ENCODE results near the gene PDSS2.
"Not testable (repeated sequence)": the region's sequence is repeated elsewhere in the genome, so short reads cannot be mapped to it uniquely, and the experiment has no call there.

PDSS2 gene

GRCh38 chr6:107185391-107185970, 273.9 kb downstream of the PDSS2 start:
- DNase-seq (ENCODE audit: low read depth in 4 of 4, low spot score in 1 of 4): no peak

DNA sequence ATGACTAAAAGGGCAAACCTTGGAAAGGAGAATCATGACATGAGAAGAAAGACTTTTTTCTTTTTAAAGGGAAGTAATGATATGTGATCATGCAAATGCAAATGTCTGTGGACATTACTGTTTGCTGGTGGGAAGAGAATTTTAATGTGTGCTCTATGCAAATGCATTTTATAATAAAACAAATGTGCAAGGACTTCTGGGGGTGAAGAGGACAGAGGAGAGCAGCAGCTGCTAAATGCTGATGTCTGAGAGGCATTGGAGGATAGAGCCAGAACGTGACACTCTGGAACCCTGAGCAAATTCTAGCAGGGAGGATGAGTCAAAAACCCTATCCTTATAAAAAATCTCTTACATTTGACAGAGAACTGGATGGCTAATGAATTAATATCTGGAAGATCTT, 274.9 kb downstream of the PDSS2 start:
- no peak for DNase-seq (ENCODE audit: low read depth in 4 of 4, low spot score in 1 of 4)

- DNase-seq (ENCODE audit: low read depth in 4 of 4, low spot score in 1 of 4): no peak
Measured at GRCh38 chr6:107180099-107180498, 279.3 kb downstream of the PDSS2 start.

DNA sequence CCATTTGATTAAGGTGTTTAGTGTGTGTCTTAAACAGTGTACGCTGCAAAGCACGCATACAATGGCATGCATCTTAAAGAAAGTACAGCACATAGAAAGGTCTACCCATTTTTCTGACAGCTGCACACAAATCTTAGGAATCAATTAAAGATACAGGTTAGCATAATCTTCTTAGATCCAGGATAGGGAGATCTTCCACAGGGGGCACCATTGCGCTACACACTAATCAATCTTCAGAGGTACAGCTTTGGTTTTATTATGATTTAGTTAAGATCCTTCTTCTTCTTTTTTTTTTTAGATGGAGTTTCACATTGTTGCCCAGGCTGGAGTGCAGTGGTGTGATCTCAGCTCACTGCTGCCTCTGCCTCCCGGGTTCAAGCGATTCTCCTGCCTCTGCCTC, 280.4 kb downstream of the PDSS2 start:
- no peak for DNase-seq (ENCODE audit: low read depth in 4 of 4, low spot score in 1 of 4)

- no peak for DNase-seq (ENCODE audit: low read depth in 4 of 4, low spot score in 1 of 4)
Measured at GRCh38 chr6:107173779-107174178, 285.6 kb downstream of the PDSS2 start.

GRCh38 chr6:107171513-107171912, 287.9 kb downstream of the PDSS2 start:
- no peak for DNase-seq (ENCODE audit: low read depth in 4 of 4, low spot score in 1 of 4)

GRCh38 chr6:107164299-107164698, 295.1 kb downstream of the PDSS2 start:
- not testable (repeated sequence) for DNase-seq (ENCODE audit: low read depth in 4 of 4, low spot score in 1 of 4)

GRCh38 chr6:107161521-107161920, 297.8 kb downstream of the PDSS2 start:
- no peak for DNase-seq (ENCODE audit: low read depth in 4 of 4, low spot score in 1 of 4)

DNA sequence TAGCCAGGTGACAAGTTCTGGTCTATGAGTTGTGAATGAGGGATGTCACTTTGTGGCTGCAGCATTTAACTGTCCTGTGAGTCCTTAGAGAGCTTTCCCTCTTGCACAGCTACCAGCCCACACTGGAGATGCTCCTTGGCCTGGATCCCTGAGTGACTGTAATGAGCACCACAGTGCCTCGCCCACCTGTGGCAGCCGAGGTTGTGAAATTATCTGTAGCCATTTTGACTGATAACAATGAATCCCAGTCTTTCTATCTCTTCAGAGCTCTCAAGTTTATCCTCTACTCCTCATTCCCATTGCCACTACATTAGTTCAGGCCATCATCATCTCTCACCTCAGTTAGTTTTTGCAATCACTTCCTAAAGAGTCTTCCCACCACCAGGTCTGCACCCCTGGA, 302.7 kb downstream of the PDSS2 start:
- no peak for DNase-seq (ENCODE audit: low read depth in 4 of 4, low spot score in 1 of 4)

DNA sequence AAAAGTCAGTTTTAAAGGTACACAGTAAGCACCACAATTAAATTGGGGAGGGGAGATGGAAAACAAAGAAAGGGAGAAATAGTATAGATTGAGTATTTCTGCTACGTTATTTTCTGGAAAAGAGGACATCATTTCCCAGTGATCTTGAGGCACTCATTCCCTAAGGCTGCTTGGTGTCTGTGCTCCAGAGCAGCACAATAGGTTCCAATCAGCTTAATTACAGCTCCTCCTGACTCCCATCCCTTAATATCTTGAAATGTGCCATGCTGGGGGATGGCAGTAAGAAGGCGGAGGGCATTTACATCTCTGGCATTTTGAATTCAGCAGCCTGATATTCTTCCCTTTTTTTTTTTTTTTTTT, 304.6 kb downstream of the PDSS2 start:
- DNase-seq (ENCODE audit: low read depth in 4 of 4, low spot score in 1 of 4): no peak

DNA sequence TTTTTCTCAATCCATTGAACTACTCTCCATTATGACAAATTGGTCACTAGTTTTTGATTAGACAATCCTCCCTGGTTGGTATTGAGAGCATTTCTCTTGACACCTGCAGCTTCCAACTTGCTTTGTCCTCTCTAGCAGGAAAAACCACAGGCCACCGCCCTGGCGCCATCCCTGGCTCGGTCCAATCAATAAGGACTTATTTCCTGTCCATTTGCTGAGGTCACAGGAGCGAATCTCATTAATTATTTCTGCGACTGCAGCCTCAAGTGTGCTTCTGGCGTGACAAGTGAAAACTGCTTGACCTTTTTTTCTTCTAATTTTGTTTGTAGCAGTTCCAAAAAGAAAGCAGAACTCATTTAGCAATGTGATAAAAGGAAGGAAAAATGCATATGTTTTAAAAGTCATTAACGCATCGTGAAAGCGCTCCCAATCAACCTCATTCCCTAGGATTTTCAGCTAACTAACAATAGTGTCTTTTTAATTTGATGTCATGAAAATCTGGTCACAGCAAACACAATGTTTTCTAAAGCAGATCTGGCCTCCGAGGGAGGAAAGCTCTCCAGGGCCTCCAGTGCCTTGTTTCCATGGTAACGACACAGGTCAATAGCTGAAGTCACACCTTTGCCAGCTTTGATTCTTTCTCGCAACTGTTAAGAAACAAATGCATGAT, 305.1 kb downstream of the PDSS2 start:
- no peak for DNase-seq (ENCODE audit: low read depth in 4 of 4, low spot score in 1 of 4)

DNA sequence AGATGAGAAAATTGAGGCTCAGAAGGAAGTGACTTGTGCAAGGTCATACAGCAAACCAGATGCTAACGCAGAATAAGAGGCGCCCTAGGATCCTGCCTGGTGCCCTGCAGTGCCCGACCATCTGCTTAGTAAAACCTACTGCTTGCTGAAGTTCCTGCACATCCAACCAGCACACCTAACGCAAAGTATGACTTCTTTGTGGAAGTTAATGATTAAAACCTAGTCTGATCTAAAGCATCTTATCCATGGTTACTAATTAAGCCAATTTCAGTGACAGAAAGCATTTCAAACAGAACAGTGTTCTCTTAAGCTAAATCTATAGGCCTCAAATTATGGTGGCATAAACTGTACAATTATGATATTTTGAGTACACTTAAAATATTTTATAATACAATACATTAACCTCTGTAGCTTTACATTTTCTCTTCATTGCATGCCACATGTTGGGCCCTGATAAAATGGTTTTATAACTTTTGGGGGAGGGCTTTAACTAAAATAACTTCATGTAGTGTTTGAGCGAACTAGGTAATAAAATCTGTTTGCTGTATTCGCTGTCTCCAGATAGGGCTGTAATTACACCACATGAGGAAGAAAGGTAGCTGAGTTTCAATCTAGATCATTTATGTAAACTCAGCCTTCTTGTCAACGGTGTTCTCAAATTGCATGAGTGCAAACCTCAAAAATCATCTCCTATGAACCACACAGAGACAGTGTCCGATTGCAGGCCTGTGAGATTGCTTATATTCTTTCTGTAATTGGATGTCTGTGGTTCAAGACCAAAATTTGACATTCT, 306.5 kb downstream of the PDSS2 start:
- DNase-seq (ENCODE audit: low read depth in 4 of 4, low spot score in 1 of 4): no peak

DNA sequence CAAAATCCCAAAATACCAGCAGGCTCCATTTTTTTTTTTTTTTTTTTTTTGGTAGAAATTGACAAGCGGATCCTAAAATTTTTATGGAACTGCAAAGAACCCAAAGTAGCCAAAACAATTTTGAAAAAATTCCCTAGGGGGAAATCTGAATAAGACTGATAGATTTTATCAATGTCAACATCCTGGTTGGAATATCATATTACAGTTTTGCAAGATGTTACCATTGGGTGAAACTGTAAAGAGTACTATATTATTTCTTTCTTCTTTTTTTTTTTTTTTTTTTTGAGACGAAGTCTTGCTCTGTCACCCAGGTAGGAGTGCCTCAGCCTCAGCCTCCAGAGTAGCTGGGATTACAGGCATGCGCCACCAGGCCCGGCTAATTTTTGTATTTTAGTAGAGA, 314.7 kb downstream of the PDSS2 start:
- DNase-seq (ENCODE audit: low read depth in 4 of 4, low spot score in 1 of 4): no peak

DNA sequence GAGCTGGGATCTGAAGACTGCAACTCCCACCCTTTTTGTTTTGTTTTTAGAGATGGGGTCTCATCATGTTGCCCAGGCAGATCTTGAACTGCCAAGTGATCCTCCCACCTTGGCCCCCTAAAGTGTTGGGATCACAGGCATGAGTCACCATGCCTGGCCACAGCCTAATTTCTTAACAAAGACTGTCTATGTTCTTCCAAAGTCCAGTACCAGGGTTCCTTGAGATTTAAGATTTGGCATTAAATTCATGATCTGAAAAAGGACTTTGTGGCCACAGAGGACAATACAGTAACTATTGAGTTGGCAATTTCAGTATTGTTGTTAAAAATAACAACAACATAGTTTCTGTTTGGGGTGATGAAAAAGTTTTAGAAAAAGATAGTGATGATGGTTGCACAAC, 315.4 kb downstream of the PDSS2 start:
- no peak for DNase-seq (ENCODE audit: low read depth in 4 of 4, low spot score in 1 of 4)

- DNase-seq (ENCODE audit: low read depth in 4 of 4, low spot score in 1 of 4): no peak
Measured at GRCh38 chr6:107140581-107140980, 318.8 kb downstream of the PDSS2 start.

- not testable (repeated sequence) for DNase-seq (ENCODE audit: low read depth in 4 of 4, low spot score in 1 of 4)
Measured at GRCh38 chr6:107136324-107136723, 323.0 kb downstream of the PDSS2 start.

DNA sequence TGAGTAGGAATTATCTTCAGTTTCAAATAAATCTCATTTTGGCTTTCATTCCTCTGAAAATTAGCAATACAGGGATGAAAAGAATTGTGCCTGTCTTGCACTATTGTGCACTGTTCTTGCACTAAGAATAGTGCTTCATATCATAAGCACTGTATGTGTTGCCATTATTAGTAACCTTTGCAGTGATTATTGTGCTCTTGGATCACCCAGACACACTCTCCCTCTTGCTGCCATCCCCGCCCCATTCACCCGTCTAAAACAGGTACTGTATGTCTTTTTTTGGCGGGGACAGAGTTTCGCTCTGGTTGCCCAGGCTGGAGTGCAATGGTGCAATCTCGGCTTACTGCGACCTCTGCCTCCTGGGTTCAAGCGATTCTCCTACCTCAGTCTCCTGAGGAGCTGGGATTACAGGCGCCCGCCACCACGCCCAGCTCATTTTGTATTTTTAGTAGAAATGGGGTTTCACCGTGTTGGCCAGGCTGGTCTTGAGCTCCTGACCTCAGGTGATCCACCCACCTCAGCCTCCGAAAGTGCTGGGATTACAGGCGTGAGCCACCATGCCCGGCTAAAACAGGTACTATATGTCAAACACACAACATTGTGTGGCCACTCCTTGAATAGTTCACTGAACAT, 324.2 kb downstream of the PDSS2 start:
- not testable (repeated sequence) for DNase-seq (ENCODE audit: low read depth in 4 of 4, low spot score in 1 of 4)

DNA sequence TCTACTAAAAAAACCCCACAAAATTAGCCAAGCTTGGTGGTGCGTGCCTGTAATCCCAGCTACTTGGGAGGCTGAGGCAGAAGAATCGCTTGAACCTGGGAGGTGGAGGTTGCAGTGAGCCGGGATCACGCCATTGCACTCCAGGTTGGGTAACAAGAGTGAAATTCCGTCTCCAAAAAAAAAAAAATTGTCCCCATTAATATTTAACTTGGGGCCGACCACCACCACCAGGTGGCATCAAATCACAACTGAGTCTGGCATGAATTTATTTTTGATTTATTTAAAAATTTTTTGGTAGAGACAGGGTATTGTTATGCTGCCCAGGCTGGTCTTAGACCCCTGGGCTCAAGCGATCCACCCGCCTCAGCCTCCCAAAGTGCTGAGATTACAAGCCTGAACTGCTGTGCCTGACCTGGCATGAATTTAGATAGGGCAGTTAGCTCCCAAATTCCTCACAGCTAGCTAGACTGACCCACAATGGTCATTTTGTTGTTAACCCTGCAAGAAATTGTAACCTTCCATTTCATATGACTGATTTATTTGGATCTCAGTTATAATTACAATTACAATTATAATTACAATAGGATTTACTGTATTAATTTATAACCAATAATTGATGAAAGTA, 326.9 kb downstream of the PDSS2 start:
- no peak for DNase-seq (ENCODE audit: low read depth in 4 of 4, low spot score in 1 of 4)

DNA sequence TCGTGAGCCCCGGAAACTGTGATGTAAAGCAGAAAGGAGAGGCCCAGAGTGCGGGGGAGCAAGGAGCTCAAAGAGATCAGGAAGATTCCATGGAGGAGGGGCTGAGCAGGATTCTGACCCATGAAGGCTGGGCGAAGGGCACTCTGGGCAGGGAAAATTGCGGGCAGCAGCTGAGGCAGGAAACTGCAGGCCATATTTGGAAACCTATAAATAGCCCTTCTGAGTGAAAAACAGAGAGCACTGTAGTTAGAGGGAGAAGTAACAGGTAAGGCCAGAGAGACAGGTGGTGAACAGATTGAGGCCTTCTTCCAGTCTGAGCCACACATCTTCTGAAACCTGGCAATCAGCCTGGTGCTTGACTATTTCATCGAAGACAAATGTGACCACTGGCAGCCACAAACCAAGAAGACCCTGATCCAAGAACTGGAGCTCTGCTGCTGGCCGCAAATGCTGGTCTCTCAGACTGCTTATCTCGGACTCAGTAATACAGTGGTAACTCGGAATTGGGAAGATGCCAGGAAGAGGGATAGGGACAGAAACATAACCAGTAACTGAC, 329.9 kb downstream of the PDSS2 start:
- no peak for DNase-seq (ENCODE audit: low read depth in 4 of 4, low spot score in 1 of 4)

- no peak for DNase-seq (ENCODE audit: low read depth in 4 of 4, low spot score in 1 of 4)
Measured at GRCh38 chr6:107128577-107128976, 330.8 kb downstream of the PDSS2 start.

GRCh38 chr6:107128175-107128574, 331.2 kb downstream of the PDSS2 start:
- DNase-seq (ENCODE audit: low read depth in 4 of 4, low spot score in 1 of 4): no peak
